8988T (cell line): ENCODE data around the gene SLC4A8.

Experiments
- DNase-seq: peaks from one replicate; pipeline ENCODE4 v3.0.0; 2011

SLC4A8 gene

DNA sequence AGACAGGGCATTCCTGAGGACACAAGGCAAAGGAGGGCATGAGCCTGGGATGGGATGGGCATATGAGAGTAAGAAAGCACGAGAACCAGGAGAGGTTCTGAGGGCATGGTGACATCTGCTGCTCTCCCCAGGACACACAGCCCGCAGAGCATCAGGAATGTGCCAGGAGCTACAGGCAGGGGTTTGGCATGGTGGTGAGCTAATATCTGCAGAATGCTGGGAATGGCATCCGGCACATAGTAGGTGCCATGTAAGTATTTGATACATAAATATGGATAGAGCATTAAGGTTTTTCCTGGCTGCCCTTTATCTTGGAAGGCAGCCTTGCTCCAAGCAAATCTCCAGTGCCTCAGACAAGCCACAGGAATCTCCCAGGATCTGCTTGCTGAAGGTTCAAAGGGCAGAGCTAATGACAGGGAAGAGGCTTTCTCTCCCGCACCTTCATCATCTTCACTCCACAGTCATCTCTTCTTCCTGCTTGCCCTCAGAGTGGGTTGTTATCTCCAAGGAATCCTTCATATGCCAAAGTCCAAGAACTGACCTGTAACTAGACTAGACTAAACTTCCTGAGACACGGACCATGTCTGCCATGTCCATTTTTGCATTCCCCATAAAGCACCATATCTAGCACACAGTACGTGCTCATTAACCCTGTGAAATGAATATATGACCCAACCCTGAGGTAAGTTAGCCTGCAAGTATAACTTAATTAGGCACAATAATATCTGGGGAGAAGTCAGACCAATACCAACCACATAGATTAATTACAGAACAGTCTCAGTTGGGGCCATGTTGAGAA lies 104.4 kb downstream of the SLC4A8 start:
- no peak for DNase-seq

DNA sequence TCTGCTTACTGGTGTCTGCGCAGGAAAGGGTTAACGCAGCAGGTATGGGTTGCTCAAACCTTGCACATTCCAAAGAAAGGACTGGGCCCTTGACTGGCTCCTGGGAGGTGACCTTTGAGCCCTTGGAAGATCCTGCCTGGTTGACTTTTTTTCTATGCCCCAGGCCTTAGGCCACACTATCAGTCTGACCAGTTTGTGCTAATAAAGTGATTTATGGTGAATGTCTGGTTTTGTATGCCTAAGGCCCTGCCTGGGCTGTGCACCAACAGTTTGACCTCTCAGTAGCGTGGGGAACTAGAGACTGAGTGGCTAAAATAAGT lies 105.0 kb downstream of the SLC4A8 start:
- DNase-seq, result no peak

DNA sequence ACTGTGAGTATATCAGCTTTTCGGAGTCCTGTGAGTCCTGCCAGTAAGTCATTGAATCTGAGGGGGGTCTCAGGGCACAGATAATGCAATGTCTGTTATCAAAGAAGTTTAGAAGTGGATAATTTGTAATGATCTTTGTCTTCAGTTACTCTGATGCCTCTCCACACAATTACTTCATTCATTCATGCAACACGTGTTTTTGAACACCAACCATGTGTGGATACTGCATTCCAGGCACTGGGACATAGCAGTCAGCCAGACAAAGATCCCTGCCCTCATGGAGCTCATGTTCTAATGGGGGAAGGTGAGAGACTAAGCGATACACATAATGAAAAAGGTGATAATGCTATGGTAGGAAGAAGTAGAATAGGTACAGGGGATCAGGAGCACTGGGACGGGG lies 105.6 kb downstream of the SLC4A8 start:
- DNase-seq, result no peak

DNA sequence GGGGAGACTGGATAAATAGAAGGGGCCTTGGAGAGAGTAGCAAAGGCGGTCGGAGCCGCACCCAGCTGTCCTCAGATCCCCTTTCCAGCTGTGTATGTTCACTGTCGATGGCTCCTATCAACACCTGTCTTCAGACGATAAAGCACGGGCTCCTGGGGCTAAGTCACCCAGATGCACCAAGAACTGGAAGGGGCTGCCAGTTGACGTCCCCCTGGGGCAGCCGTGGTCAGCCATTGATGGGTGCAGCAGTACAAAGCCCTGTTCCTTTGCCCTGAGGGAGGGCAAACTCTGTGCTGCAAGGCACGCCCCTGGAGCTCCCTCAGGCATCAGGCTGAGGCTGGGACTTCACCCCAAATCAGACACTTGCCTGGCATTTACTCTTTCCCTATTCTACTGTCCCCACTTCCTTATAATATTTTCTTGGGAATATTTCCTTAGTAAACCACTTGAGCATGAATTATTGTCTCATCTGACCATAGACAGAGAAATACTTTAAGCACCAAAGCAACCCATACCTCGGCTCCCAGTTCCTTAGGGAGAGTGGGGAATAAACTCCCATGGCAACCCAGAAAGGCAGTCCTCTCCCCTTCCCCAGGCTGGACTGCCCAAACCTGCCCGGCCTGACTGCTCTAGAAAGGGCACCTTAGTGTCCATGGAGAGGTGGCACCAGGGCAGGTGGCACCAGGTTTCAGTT lies 106.8 kb downstream of the SLC4A8 start:
- no peak for DNase-seq

DNA sequence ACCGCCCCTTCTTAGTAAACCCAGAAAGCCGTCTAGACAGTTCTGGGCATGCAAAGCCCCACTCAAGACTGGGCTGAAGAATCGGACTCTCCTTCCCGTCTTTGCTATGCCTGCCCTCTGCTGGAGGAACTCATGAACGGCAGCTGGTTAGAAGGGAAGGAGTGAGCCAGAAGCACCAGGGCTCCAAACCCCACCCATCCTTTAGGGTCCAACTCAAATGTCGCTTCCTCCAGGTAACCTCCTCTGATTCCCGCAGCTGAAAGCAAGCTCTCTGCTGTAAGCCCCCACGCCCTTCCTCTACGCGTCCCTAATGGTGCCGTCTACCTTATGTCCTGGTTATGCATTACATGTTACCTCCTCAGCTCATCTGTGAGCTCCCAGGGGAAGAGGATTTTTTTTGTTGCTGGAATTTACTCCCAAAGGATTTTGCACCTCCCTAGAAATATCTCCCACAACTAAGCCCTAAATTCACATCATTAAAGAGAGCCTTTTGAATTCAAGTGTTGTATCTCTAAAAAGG lies 107.4 kb downstream of the SLC4A8 start:
- DNase-seq, result peak; percentile 51

DNA sequence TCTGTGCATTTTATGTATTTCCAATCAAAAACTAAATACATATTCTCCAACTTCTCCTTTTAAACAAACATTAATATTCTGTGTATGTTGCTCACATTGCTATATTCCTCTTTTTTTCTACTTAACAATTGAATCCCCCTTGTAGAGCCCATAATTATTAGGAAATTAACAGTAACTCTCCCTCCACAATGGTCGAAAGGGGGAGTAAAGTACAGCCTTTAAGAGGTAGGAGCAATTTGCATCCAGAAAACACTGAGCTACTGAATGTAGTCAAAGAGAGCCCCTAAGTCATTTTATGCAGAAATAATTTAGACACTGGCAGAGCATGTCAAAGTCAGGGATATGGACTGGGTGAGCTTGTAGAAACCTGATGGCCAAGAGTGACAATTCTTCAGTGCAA lies 109.2 kb downstream of the SLC4A8 start:
- no peak for DNase-seq

GRCh38 chr12:51534216-51535074 lies 109.8 kb downstream of the SLC4A8 start:
- no peak for DNase-seq

GRCh38 chr12:51536159-51536558 lies 111.5 kb downstream of the SLC4A8 start:
- no peak for DNase-seq

GRCh38 chr12:51538149-51538548 lies 113.5 kb downstream of the SLC4A8 start:
- no peak for DNase-seq

DNA sequence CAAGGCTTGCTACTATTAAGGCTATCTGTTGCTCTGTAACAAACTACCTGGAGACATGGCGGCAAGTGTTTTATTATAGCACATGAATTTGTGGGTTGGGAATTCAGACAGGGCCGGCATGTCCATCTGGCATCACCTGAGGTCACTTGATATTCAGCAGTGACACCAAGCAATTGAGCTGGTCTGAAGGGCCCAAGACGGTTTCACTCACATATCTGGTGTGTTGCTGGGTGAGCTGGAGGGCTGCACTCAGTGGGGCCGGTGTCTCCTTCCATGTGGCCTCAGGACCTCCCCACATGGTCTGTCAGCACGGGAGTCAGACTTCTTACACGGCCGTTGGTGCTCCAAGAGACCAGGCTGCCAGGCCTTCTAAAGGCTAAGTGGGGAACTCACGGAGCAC lies 114.0 kb downstream of the SLC4A8 start:
- DNase-seq, result no peak

DNA sequence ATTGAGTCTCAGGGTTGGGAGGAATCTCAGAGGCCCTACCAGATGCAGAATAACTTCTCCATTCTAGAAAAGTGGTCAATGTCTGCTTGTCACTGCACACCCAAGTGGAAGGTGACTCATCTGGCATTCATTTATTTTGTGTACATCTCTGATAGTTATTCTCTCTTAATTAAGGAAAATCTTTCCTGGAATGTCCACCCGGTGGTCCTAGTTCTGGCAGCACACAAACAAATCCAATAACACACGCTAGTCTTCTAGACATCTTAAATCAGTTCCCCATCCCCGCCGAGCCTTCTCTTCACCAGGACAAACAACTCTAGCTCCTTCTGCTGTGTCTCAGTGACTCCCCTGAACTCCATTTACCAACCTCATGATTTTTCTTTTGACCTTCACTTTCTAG lies 116.4 kb downstream of the SLC4A8 start:
- no peak for DNase-seq

- no peak for DNase-seq
These were observed 121.5 kb downstream of the SLC4A8 start for GRCh38 chr12:51546097-51546496.

DNA sequence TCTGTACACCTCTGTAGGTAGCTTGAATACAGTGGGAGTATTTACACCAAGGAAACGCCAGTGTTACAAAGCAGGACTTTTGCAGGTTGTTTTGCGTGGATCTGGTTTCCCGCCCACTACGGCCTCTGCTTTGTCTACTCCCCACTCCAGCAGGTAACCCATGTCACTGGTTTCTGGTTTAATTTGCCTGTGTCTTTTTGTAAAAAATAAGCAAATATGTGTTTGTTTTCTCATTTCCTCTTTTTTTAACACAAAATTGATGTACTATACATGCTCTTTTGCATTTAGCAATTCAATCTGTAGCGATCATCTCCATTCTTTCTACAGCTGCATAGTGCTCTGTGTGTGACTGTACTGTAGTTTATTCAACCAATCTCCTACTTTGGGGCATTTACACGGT lies 123.0 kb downstream of the SLC4A8 start:
- no peak for DNase-seq

DNA sequence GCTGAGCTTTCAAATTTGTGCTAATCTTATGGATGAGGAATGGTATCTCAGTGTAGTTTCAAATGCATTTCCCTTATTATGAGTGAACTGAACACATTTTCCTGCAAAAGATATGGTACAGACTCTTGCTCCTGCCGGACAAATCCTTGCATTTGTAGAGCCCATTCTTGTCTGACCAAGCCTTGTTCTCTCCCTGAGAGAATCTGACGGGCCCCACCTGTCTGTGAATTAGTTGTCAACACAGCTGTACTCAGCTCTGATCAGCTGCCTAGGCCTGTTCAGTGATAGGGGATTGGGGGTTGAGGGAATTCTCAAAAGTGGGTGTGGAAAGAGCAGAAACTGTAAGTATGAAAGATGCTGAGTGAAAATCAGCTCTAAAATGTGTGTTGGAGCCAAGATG lies 123.6 kb downstream of the SLC4A8 start:
- no peak for DNase-seq

DNA sequence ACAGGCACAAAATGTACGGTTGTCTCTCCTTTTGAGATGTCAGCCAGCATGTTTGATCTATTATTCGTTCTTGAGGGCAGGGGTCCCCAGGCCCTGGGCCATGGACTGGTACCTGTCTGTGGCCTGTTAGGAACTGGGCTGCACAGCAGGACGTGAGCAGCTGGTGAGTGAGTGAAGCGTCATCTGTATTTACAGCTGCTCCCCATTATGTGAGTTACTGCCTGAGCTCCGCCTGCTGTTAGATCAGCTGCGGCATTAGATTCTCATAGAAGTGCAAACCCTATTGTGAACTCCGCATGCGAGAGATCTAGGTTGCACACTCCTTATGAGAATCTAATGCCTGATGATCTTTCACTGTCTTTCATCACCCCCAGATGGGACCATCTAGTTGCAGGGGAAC lies 125.0 kb downstream of the SLC4A8 start:
- DNase-seq, result no peak
